OCI-LY1 (cell line): ENCODE results near the gene CUX1.
A peak's percentile ranks its signal among the peaks of the same experiment; 100 is the strongest.

Experiments
- H2AFZ ChIP-seq: fragments of 200-600 bp; sonication (generic), shearing (Covaris generic); 2 replicates; pipeline ENCODE4 v1.6.0; 2014; ENCODE audit warnings: antibody characterized with exemption, mild to moderate bottlenecking, low read length
- H3F3A ChIP-seq: fragments of 200-600 bp; sonication (generic), shearing (Covaris generic); 2 replicates; pipeline ENCODE4 v1.6.0; 2014; ENCODE audit warnings: mild to moderate bottlenecking, antibody characterized with exemption, low read length, moderate library complexity; ENCODE audit not compliant: insufficient read depth
- H3K27ac ChIP-seq: fragments of 200-600 bp; sonication (generic); 2 replicates; pipeline ENCODE4 v1.5.1; 2014; ENCODE audit warnings: low read length, mixed run types, mild to moderate bottlenecking, low read depth; ENCODE audit not compliant: poor library complexity, severe bottlenecking
- H3K27me3 ChIP-seq: fragments of 200-600 bp; sonication (generic); 2 replicates; pipeline ENCODE4 v1.6.0; 2014; ENCODE audit warnings: antibody characterized with exemption, mild to moderate bottlenecking, low read length, moderate library complexity; ENCODE audit not compliant: insufficient read depth
- H3K36me3 ChIP-seq: fragments of 200-600 bp; sonication (generic); 2 replicates; pipeline ENCODE4 v1.6.1; 2014; ENCODE audit warnings: mild to moderate bottlenecking, antibody characterized with exemption, low read length, moderate library complexity, mixed read lengths; ENCODE audit not compliant: insufficient read depth
- H3K4me1 ChIP-seq: fragments of 200-600 bp; sonication (generic); 2 replicates; pipeline ENCODE4 v1.5.1; 2014; ENCODE audit warnings: mild to moderate bottlenecking, low read length, moderate library complexity; ENCODE audit not compliant: insufficient read depth, severe bottlenecking
- H3K4me2 ChIP-seq: fragments of 200-600 bp; sonication (generic), shearing (Covaris generic); 2 replicates; pipeline ENCODE4 v1.6.1; 2014; ENCODE audit warnings: low read length
- H3K4me3 ChIP-seq: fragments of 200-600 bp; sonication (generic); 2 replicates; pipeline ENCODE4 v1.5.1; 2014; ENCODE audit warnings: low read length, low read depth, mild to moderate bottlenecking, mixed read lengths; ENCODE audit not compliant: poor library complexity, severe bottlenecking
- H3K79me2 ChIP-seq: fragments of 200-600 bp; shearing (Covaris generic); 2 replicates; pipeline ENCODE4 v1.6.1; 2016; ENCODE audit warnings: mixed run types, low read length, mixed read lengths; ENCODE audit not compliant: insufficient read depth
- H3K9ac ChIP-seq: fragments of 200-600 bp; sonication (generic), shearing (Covaris generic); 2 replicates; pipeline ENCODE4 v1.6.1; 2014; ENCODE audit warnings: mild to moderate bottlenecking, low read length, mixed read lengths
- H3K9me2 ChIP-seq: fragments of 200-600 bp; sonication (generic), shearing (Covaris generic); 2 replicates; pipeline ENCODE4 v1.6.1; 2014; ENCODE audit warnings: low read depth, mild to moderate bottlenecking, low read length, mixed read lengths
- H3K9me3 ChIP-seq: fragments of 200-600 bp; shearing (Covaris generic); 2 replicates; pipeline ENCODE4 v1.6.1; 2014; ENCODE audit warnings: low read length, mixed read lengths
- H4K20me1 ChIP-seq: fragments of 200-600 bp; sonication (generic), shearing (Covaris generic); 2 replicates; pipeline ENCODE4 v1.6.0; 2016; ENCODE audit warnings: mild to moderate bottlenecking, low read length; ENCODE audit not compliant: insufficient read depth
- EZH2 ChIP-seq: fragments of 200-600 bp; sonication (generic), shearing (Covaris generic); IDR thresholded peaks from 2 replicates; pipeline ENCODE4 v1.8.0; 2017; ENCODE audit warnings: borderline replicate concordance, mixed run types, mild to moderate bottlenecking, antibody characterized with exemption, low read length, moderate library complexity, mixed read lengths
- TF ChIP-seq, protein P1 (sequence below): fragments of 200-600 bp; sonication (generic), shearing (Covaris generic); IDR thresholded peaks from 2 replicates; pipeline ENCODE4 v1.5.1; 2017; ENCODE audit warnings: mild to moderate bottlenecking, antibody characterized with exemption, low read length, moderate library complexity, mixed read lengths

The CUX1 gene

DNA sequence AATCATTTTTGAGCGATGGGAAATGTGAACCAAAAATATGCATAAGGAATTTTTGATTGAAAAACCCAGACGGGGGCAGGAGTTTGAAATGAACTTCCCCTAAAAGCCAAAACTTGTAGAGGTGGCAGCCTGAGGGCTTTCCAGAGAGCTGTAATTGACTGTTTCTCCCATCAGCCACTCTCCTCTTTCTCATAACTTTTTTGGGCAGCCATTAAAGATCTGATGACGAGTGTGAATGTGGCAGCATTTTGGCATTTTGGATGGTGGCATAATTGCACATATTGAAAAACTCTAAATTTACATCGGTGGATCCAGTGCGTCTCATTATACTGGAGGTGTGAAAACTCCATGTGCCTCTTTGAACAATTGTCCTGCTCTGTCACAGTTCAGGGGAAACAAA, 159.0 kb downstream of the CUX1 start:
- TF ChIP-seq EZH2 = no peak
- TF ChIP-seq, protein P1, sequence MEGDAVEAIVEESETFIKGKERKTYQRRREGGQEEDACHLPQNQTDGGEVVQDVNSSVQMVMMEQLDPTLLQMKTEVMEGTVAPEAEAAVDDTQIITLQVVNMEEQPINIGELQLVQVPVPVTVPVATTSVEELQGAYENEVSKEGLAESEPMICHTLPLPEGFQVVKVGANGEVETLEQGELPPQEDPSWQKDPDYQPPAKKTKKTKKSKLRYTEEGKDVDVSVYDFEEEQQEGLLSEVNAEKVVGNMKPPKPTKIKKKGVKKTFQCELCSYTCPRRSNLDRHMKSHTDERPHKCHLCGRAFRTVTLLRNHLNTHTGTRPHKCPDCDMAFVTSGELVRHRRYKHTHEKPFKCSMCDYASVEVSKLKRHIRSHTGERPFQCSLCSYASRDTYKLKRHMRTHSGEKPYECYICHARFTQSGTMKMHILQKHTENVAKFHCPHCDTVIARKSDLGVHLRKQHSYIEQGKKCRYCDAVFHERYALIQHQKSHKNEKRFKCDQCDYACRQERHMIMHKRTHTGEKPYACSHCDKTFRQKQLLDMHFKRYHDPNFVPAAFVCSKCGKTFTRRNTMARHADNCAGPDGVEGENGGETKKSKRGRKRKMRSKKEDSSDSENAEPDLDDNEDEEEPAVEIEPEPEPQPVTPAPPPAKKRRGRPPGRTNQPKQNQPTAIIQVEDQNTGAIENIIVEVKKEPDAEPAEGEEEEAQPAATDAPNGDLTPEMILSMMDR = no peak
- Histone ChIP-seq H3K4me2 (no peak overlapping the region), H3K79me2 (peaks cover 35% of the 10 kb centered on the region), H3K9ac (no peak overlapping the region), H3F3A (peaks cover 12% of the 10 kb centered on the region), H3K27ac (peak overlapping the region; percentile 62), H3K4me3 (no peak overlapping the region), H3K9me2 (no peaks in the 10 kb centered on the region), H3K9me3 (no peaks in the 10 kb centered on the region), H3K4me1 (peaks cover 63% of the 10 kb centered on the region), H3K36me3 (peaks cover 35% of the 10 kb centered on the region; the same call in 1 of the 2 replicates), H4K20me1 (no peaks in the 10 kb centered on the region), H2AFZ (no peak overlapping the region), H3K27me3 (no peaks in the 10 kb centered on the region)

DNA sequence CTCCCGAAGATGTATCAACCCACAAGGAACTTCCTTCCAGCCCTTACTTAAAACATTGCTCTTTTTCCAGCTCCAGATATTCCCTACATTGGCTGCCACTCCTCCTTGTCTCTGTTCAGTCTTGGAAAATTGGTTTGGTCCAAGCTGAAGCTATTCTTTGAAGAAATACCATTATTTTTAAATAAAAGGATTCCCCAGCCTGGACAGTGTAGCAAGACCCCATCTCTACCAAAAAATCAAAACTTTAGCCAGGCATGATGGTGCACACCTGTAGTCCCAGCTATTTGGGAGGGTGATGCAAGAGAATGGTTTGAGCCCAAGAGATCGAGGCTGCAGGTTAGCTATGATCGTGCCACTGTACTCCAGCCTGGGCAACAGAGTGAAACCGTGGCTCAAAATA, 159.8 kb downstream of the CUX1 start:
- H3K4me1 ChIP-seq = peaks cover 70% of the 10 kb centered on the region
- peak overlapping the region; percentile 92 for H3K27ac ChIP-seq
- no peak overlapping the region for H2AFZ ChIP-seq

DNA sequence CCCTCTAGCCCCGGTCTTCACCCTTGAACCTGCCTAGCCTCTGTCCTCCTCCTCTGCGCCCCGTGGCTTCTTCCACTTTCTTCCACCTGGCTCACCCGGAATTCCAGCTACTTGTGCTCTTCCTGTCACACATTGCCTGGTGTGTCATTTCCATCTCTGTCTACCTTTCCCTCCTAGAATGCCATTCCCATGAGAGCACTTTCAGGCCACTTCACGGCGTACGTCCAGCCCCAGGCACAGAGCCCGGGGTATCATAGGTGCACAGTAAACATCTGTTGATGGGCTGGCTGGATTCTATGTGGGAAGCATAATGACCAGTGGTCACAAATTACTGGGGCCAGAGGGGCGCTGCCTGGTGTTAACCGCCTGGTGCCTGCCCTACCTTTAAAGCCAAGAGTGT, 161.3 kb downstream of the CUX1 start:
- Histone ChIP-seq H3K27ac (peak overlapping the region; percentile 92), H3K4me1 (peaks cover 70% of the 10 kb centered on the region), H3K27me3 (no peaks in the 10 kb centered on the region)

More for the DNA sequence above, 159.8 kb downstream of the CUX1 start:
- peaks cover 32% of the 10 kb centered on the region; the same call in 1 of the 2 replicates for H3K36me3 ChIP-seq
- H3F3A ChIP-seq = peaks cover 20% of the 10 kb centered on the region
- H3K79me2 ChIP-seq = peaks cover 35% of the 10 kb centered on the region
- H3K9me3 ChIP-seq = no peaks in the 10 kb centered on the region
- H3K9ac ChIP-seq = no peak overlapping the region
- no peaks in the 10 kb centered on the region for H4K20me1 ChIP-seq
- no peak overlapping the region for H3K4me3 ChIP-seq
- no peaks in the 10 kb centered on the region for H3K9me2 ChIP-seq
- H3K4me2 ChIP-seq = no peak overlapping the region
- TF ChIP-seq EZH2 = no peak
- no peaks in the 10 kb centered on the region for H3K27me3 ChIP-seq

More for the DNA sequence above, 161.3 kb downstream of the CUX1 start:
- TF ChIP-seq, protein P1 = no peak
- no peak for TF ChIP-seq EZH2
- Histone ChIP-seq H3K9me2 (no peaks in the 10 kb centered on the region), H3F3A (peaks cover 22% of the 10 kb centered on the region), H2AFZ (no peak overlapping the region), H3K36me3 (peaks cover 30% of the 10 kb centered on the region), H3K4me2 (no peak overlapping the region), H3K4me3 (no peak overlapping the region), H3K9ac (no peak overlapping the region), H4K20me1 (no peaks in the 10 kb centered on the region), H3K79me2 (peaks cover 34% of the 10 kb centered on the region), H3K9me3 (peaks cover 6% of the 10 kb centered on the region; the same call in 1 of the 2 replicates)
